K562 (cell line): ENCODE results near the gene CAPN12.

Experiments used
- BACH1 ChIP-seq: fragments of 200-800 bp; sonication (Bioruptor generic); IDR thresholded peaks from 2 replicates; pipeline ENCODE4 v1.6.1; 2016; ENCODE audit warnings: missing genetic modification characterization, missing compliant biosample characterization
- BRD9 ChIP-seq: fragments of 450-650 bp; IDR thresholded peaks from 2 replicates; pipeline ENCODE4 v1.6.1; 2018; ENCODE audit warnings: low read depth; ENCODE audit not compliant: partially characterized antibody
- CHD7 ChIP-seq: fragments of 200-600 bp; sonication (generic); IDR thresholded peaks from one replicate; pipeline ENCODE4 v1.6.1; 2012; ENCODE audit warnings: mild to moderate bottlenecking, low read depth, low read length, inconsistent platforms
- CREM ChIP-seq: IDR thresholded peaks from 2 replicates; pipeline ENCODE4 v1.6.1; 2014; ENCODE audit warnings: antibody characterized with exemption, low read depth
- MXD1 ChIP-seq: fragments of 250-450 bp; sonication (Bioruptor Pico); IDR thresholded peaks from 2 replicates; pipeline ENCODE4 v1.8.0; 2021; ENCODE audit warnings: borderline replicate concordance, mild to moderate bottlenecking, moderate library complexity; ENCODE audit not compliant: poor library complexity, severe bottlenecking
- NR2F6 ChIP-seq: fragments of 450-650 bp; formaldehyde crosslinking; IDR thresholded peaks from 2 replicates; pipeline ENCODE4 v1.4.0; 2020; ENCODE audit warnings: mild to moderate bottlenecking
- POLR2A ChIP-seq: fragments of 450-650 bp; conservative IDR thresholded peaks from 2 replicates; pipeline ENCODE4 v1.6.1; 2016
- SPI1 ChIP-seq: IDR thresholded peaks from 2 replicates; pipeline ENCODE4 v1.6.1; 2011; ENCODE audit warnings: low read depth, low read length, control low read depth, borderline replicate concordance
- ZBTB7A ChIP-seq: IDR thresholded peaks from 2 replicates; pipeline ENCODE4 v1.6.1; 2011; ENCODE audit warnings: low read depth, mild to moderate bottlenecking, low read length, moderate library complexity, borderline replicate concordance; ENCODE audit not compliant: control insufficient read depth
- TF ChIP-seq, protein P1 (sequence below), 3 experiments: IDR thresholded peaks in 2 of 3; conservative IDR thresholded peaks in 1 of 3; 2 replicates each; pipeline ENCODE4 v1.5.1; 2011 to 2012; ENCODE audit warnings: low read length in 3 of 3, mild to moderate bottlenecking in 3 of 3, control low read depth in 2 of 3, improper control_type of control experiment in 1 of 3, inconsistent platforms in 1 of 3, low read depth in 1 of 3, mixed read lengths in 1 of 3, moderate library complexity in 1 of 3; ENCODE audit not compliant: insufficient read depth in 2 of 3
- TF ChIP-seq, protein P2 (sequence below), 2 experiments: fragments of 450-650 bp; formaldehyde crosslinking in 1 of 2; IDR thresholded peaks; 2 replicates each; pipeline versions ENCODE4 v1.4.0 to v1.6.1; 2014 to 2020; ENCODE audit warnings: mild to moderate bottlenecking in 2 of 2, borderline replicate concordance in 1 of 2, low read depth in 1 of 2

- TF ChIP-seq, protein P1, sequence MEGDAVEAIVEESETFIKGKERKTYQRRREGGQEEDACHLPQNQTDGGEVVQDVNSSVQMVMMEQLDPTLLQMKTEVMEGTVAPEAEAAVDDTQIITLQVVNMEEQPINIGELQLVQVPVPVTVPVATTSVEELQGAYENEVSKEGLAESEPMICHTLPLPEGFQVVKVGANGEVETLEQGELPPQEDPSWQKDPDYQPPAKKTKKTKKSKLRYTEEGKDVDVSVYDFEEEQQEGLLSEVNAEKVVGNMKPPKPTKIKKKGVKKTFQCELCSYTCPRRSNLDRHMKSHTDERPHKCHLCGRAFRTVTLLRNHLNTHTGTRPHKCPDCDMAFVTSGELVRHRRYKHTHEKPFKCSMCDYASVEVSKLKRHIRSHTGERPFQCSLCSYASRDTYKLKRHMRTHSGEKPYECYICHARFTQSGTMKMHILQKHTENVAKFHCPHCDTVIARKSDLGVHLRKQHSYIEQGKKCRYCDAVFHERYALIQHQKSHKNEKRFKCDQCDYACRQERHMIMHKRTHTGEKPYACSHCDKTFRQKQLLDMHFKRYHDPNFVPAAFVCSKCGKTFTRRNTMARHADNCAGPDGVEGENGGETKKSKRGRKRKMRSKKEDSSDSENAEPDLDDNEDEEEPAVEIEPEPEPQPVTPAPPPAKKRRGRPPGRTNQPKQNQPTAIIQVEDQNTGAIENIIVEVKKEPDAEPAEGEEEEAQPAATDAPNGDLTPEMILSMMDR (IDR thresholded peaks at IDR 0.05 in 2 of 3, conservative IDR thresholded peaks at IDR 0.05 in 1 of 3; ENCODE audit: insufficient read depth in 2 of 3, low read depth in 1 of 3, low read length in 3 of 3): peak in 1 of 3 experiments; percentile 1; a peak in 1 of 6 replicates
- TF ChIP-seq, protein P2, sequence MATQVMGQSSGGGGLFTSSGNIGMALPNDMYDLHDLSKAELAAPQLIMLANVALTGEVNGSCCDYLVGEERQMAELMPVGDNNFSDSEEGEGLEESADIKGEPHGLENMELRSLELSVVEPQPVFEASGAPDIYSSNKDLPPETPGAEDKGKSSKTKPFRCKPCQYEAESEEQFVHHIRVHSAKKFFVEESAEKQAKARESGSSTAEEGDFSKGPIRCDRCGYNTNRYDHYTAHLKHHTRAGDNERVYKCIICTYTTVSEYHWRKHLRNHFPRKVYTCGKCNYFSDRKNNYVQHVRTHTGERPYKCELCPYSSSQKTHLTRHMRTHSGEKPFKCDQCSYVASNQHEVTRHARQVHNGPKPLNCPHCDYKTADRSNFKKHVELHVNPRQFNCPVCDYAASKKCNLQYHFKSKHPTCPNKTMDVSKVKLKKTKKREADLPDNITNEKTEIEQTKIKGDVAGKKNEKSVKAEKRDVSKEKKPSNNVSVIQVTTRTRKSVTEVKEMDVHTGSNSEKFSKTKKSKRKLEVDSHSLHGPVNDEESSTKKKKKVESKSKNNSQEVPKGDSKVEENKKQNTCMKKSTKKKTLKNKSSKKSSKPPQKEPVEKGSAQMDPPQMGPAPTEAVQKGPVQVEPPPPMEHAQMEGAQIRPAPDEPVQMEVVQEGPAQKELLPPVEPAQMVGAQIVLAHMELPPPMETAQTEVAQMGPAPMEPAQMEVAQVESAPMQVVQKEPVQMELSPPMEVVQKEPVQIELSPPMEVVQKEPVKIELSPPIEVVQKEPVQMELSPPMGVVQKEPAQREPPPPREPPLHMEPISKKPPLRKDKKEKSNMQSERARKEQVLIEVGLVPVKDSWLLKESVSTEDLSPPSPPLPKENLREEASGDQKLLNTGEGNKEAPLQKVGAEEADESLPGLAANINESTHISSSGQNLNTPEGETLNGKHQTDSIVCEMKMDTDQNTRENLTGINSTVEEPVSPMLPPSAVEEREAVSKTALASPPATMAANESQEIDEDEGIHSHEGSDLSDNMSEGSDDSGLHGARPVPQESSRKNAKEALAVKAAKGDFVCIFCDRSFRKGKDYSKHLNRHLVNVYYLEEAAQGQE (IDR thresholded peaks at IDR 0.05; ENCODE audit: borderline replicate concordance): no peak
- TF ChIP-seq, protein P2 (CRISPR knock-in tag; IDR thresholded peaks at IDR 0.05; ENCODE audit: low read depth): no peak
- TF ChIP-seq NR2F6 (CRISPR knock-in tag): no peak
- TF ChIP-seq BACH1 (tag): no peak
- TF ChIP-seq POLR2A: no peak
- TF ChIP-seq SPI1: 0 out of 2 replicates have a peak, but pooled peaks have one; percentile 27
- TF ChIP-seq ZBTB7A: no peak
- TF ChIP-seq CREM: peak; percentile 42
- no peak for TF ChIP-seq MXD1
- no peak for TF ChIP-seq CHD7
- TF ChIP-seq BRD9: no peak
Measured at GRCh38 chr19:38781058-38781457, 36.8 kb upstream of the CAPN12 start.
